Stimulated activated CD4-positive, alpha-beta T cell treated with anti-CD3 and anti-CD28 coated beads, Interleukin-12 subunit alpha, Interleukin-12 subunit beta, amount 100 ng/mL, for 4 hours (primary cell): ENCODE measurements around the gene OGFOD3.
"Not testable (repeated sequence)": the region's sequence is repeated elsewhere in the genome, so short reads cannot be mapped to it uniquely, and the experiment has no call there.

Experiments
- DNase-seq: peaks from one replicate; pipeline ENCODE4 v3.0.0-alpha.2; 2020

Gene OGFOD3

GRCh38 chr17:82371333-82372248, 46.8 kb downstream of the OGFOD3 start, which contains the start of gene UTS2R:
Gene UTS2R, plus strand, starts transcription at chr17:82371765. Its CDS starts 2,560 bp downstream, at chr17:82374325.
- no peak for DNase-seq

GRCh38 chr17:82370471-82371332, 47.7 kb downstream of the OGFOD3 start:
- DNase-seq, result peak; percentile 38

GRCh38 chr17:82369211-82369610, 49.2 kb downstream of the OGFOD3 start:
- DNase-seq, result no peak

- no peak for DNase-seq
These were observed 50.5 kb downstream of the OGFOD3 start for GRCh38 chr17:82367724-82368524.

GRCh38 chr17:82366749-82367148, 51.6 kb downstream of the OGFOD3 start:
- DNase-seq, result no peak

- DNase-seq, result no peak
These were observed 52.6 kb downstream of the OGFOD3 start for GRCh38 chr17:82365606-82366295.

GRCh38 chr17:82361885-82362633, 56.3 kb downstream of the OGFOD3 start:
- DNase-seq, result no peak

- DNase-seq, result not testable (repeated sequence)
These were observed 58.8 kb downstream of the OGFOD3 start for GRCh38 chr17:82359451-82360074.

- DNase-seq, result no peak
These were observed 59.7 kb downstream of the OGFOD3 start, which contains the start of gene TEX19 for GRCh38 chr17:82358465-82359350. Gene TEX19, plus strand, starts transcription at chr17:82359247. Its CDS starts 2,904 bp downstream, at chr17:82362151.

- DNase-seq, result no peak
These were observed 61.0 kb downstream of the OGFOD3 start for GRCh38 chr17:82357394-82357793.

- DNase-seq, result no peak
These were observed 61.5 kb downstream of the OGFOD3 start for GRCh38 chr17:82356845-82357355.

- no peak for DNase-seq
These were observed 62.5 kb downstream of the OGFOD3 start for GRCh38 chr17:82355770-82356427.

- no peak for DNase-seq
These were observed 63.5 kb downstream of the OGFOD3 start for GRCh38 chr17:82354804-82355308.

GRCh38 chr17:82353484-82353883, 64.9 kb downstream of the OGFOD3 start:
- DNase-seq, result no peak

- peak; percentile 75 for DNase-seq
These were observed 66.5 kb downstream of the OGFOD3 start for GRCh38 chr17:82351713-82352488.

GRCh38 chr17:82351254-82351712, 67.1 kb downstream of the OGFOD3 start:
- DNase-seq, result no peak

GRCh38 chr17:82350182-82351030, 68.0 kb downstream of the OGFOD3 start:
- peak; percentile 32 for DNase-seq
